Renal cortical epithelial cell (primary cell): ENCODE results near the gene ELP4. TPM values are rescaled to one million over a fixed set of nuclear protein-coding genes. Genes with fewer than 3 reads are reported as not detected.
"Not testable (repeated sequence)": the region's sequence is repeated elsewhere in the genome, so short reads cannot be mapped to it uniquely, and the experiment has no call there.

ENCODE experiments used
- DNase-seq: peaks from one replicate; pipeline ENCODE4 v3.0.0-alpha.2; 2011; ENCODE audit warnings: low read depth
- total RNA-seq: library from RNA; depleted of rRNA; stranded (reverse); fragments of >200 nt; gene quantifications from 2 replicates; pipeline ENCODE4 v1.2.3, GENCODE V29; 2014

The ELP4 gene
- total RNA-seq, 1 donor from 2014 or later: 29.7 TPM

GRCh38 chr11:31646216-31646615 is 136.6 kb downstream of the ELP4 start:
- DNase-seq: peak; percentile 84

- DNase-seq: no peak
Measured at GRCh38 chr11:31649129-31649966, 139.8 kb downstream of the ELP4 start.

- DNase-seq: peak; percentile 51
Measured at GRCh38 chr11:31651208-31651607, 141.6 kb downstream of the ELP4 start.

GRCh38 chr11:31651822-31652221 is 142.3 kb downstream of the ELP4 start:
- no peak for DNase-seq

- peak; percentile 53 for DNase-seq
Measured at GRCh38 chr11:31652528-31652927, 143.0 kb downstream of the ELP4 start.

- DNase-seq: peak; percentile 99
Measured at GRCh38 chr11:31655483-31655882, 145.9 kb downstream of the ELP4 start.

GRCh38 chr11:31656051-31656450 is 146.5 kb downstream of the ELP4 start:
- DNase-seq: peak; percentile 73

GRCh38 chr11:31657091-31657490 is 147.5 kb downstream of the ELP4 start:
- DNase-seq: peak; percentile 82

- DNase-seq: no peak
Measured at GRCh38 chr11:31664129-31664528, 154.6 kb downstream of the ELP4 start.

GRCh38 chr11:31664954-31665353 is 155.4 kb downstream of the ELP4 start:
- DNase-seq: no peak

- DNase-seq: no peak
Measured at GRCh38 chr11:31671681-31672080, 162.1 kb downstream of the ELP4 start.

- not testable (repeated sequence) for DNase-seq
Measured at GRCh38 chr11:31673108-31673507, 163.5 kb downstream of the ELP4 start.

- DNase-seq: no peak
Measured at GRCh38 chr11:31676280-31676982, 166.9 kb downstream of the ELP4 start.

- no peak for DNase-seq
Measured at GRCh38 chr11:31680770-31681169, 171.2 kb downstream of the ELP4 start.

GRCh38 chr11:31687256-31687655 is 177.7 kb downstream of the ELP4 start:
- DNase-seq: peak; percentile 71

- no peak for DNase-seq
Measured at GRCh38 chr11:31687861-31688260, 178.3 kb downstream of the ELP4 start.

- DNase-seq: peak; percentile 3
Measured at GRCh38 chr11:31689559-31689958, 180.0 kb downstream of the ELP4 start.

GRCh38 chr11:31690041-31690440 is 180.5 kb downstream of the ELP4 start:
- no peak for DNase-seq

GRCh38 chr11:31690516-31690915 is 180.9 kb downstream of the ELP4 start:
- no peak for DNase-seq

GRCh38 chr11:31692466-31692865 is 182.9 kb downstream of the ELP4 start:
- DNase-seq: no peak

- not testable (repeated sequence) for DNase-seq
Measured at GRCh38 chr11:31697049-31697448, 187.5 kb downstream of the ELP4 start.

- DNase-seq: no peak
Measured at GRCh38 chr11:31699066-31699465, 189.5 kb downstream of the ELP4 start.

GRCh38 chr11:31702966-31703365 is 193.4 kb downstream of the ELP4 start:
- DNase-seq: peak; percentile 41
